NCI-H1105 (cell line): ENCODE results near the gene REV3L.
"Not testable (repeated sequence)": the region's sequence is repeated elsewhere in the genome, so short reads cannot be mapped to it uniquely, and the experiment has no call there.

ENCODE experiments used
- DNase-seq: peaks from one replicate; lab custom pipeline; 2025; lab: John Stamatoyannopoulos, UW

Gene REV3L

DNA sequence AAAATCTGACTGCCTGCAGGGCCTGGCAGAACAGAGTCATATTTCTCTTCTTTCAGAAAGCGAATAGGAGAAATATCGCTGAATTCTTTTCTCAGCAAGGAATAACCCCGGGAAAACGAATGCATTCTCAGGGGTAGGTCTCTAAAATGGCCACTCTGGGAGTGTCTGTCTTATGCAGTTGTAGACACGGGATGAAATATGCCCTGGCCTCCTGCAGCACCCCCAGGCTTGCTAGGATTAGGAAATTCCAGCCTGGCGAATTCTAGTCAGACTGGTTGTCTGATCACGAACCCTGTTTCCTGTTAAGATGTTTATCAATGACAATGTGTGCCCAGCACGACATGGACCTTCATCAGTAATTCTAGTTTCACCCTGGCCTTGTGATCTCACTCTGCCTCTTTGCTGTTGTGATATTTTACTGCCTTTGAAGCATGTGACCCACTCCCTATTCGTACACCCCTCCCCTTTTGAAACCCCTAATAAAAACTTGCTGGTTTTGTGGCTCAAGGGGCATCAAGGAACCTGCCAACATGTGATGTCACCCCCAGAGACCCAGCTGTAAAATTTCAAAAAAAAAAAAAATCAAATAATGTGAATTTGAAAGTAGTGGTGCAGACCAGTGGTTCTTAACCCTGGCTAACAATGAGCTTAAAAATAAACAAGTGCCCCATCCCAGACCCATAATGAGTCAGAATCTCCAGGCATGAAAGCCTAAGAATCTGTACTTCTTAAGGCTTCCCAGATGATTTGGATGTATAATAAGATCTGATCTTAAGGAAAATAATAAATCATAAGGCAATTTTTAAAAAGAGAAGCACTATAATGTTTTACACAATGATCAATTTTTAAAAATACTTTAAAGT lies 181.8 kb downstream of the REV3L start:
- not testable (repeated sequence) for DNase-seq

DNA sequence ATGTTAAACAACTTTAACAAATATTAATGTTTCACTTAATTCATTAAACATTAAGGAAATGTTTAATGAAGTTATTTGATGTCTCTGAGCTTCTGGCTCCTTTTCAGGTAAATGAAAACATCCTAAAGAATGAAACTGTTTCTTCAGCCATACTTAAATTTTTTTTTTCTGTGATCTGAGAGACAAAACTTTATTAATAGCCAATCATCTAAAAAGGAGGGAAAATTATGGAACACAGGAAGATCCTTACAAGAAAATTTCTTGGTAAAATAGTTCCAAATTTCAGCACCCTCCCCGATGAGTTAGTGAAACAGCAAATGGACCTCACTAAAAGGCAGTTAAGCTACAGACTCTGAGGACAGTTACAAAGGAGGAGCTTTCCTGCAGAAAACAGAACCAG lies 185.2 kb downstream of the REV3L start:
- DNase-seq, result no peak

DNA sequence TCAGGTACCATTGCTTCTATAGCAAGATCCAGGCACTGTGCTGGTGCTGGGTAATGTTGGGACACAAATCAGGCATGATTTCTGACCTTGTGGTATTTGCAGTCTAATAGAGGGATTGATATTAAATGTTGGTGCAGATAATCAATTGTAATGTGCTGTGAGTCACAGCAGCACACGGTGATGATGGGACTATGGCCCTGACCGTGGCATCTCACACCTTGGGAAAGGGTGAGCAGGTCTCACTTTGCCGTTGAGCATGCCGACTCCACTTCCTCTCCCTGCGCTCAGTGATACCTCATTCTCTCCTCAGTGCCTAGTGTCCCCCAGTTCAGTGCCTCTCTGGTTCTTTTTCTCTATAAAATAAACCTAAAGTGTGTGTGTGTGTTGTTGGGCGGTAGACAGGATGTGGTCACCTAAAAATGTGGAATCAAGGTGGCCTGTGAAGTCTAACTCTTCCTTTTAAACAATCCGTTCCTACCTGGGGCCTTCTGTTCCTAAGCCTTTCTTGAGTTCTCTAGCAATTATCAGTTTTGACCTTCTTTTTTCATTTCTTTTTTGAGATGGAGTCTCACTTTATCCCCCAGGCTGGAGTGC lies 188.5 kb downstream of the REV3L start:
- DNase-seq, result no peak

DNA sequence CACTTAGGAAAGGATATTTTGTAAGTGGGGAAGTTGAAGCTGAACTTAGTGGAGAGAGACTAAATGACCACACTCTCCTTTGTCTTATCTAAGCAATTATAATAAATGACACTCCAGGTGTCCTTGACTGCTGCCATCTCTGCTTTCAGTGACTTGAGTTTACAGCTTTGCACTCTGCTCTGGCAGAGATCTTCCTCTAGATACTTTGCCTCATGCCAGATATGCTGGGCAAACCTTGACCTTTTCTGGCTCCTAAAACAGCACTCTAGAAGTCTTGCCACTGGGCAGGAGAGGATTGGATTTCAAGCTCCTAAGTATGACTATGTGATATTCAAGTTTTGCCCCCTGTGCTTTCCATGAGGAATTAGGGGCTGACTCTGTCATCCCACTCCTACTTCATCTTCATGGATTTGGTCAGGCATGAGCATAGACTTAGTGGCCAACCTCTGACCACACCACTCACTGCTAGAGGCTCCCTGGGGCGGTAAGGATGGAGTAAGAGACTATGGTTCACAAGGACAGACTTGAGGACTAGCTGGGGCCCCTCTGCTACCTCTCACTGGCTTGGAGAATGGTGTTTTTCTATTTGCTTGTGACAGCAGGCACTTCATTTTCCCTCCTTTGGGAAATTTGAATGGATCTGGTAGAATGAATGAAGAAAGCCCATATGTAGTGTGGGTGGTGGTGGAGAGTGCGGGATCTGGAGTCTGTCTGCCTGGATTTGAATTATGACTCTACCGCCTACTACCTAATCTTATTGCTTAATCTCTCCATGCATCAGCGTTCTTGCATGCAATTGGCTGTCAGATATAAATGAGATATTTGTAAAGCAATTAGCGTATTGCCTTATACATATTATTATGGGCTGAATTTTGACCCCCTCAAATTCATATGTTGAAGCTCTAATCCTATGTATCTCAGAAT lies 191.4 kb downstream of the REV3L start:
- DNase-seq, result no peak

DNA sequence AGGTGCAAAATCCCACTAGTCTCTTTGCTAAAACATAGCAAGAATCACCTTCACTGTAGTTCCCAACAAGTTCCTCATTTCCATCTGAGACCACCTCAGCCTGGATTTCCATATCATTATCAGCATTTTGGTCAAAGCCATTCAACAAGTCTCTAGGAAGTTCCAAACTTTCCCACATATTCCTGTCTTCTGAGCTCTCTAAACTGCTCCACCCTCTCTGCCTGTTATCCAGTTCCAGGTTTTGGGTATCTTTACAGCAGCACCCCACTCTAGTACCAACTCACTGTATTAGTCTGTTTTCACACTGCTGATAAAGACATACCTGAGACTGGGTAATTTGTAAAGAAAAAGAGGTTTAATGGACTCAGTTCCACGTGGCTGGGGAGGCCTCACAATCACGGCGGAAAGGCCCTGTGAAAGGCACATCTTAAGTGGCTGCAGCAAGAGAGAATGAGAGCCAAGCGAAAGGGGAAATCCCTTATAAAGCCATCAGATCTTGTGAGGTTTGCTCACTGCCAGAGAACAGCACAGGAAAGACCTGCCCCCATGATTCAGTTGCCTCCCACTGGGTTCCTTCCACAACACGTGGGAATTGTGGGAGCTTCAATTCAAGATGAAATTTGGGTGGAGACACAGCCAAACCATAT lies 192.2 kb downstream of the REV3L start:
- DNase-seq, result not testable (repeated sequence)

DNA sequence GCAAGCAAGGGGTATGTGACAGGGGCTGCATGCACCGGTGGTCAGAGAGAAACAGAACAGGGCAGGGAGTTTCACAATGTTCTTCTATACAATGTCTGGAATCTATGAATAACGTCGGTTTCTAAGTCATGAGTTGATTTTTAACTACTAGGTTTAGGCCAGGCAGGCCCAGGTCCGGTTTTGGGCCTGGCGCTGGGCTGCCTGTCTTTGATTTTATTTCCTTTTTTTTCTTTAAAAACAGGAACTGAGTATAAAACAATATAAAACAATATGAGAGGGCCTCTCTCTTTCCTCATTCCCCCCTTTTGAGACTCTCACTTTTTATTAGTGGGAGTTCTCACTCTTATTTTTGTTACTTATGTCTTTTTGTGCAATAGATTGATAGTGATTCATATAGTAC lies 198.7 kb downstream of the REV3L start:
- not testable (repeated sequence) for DNase-seq

DNA sequence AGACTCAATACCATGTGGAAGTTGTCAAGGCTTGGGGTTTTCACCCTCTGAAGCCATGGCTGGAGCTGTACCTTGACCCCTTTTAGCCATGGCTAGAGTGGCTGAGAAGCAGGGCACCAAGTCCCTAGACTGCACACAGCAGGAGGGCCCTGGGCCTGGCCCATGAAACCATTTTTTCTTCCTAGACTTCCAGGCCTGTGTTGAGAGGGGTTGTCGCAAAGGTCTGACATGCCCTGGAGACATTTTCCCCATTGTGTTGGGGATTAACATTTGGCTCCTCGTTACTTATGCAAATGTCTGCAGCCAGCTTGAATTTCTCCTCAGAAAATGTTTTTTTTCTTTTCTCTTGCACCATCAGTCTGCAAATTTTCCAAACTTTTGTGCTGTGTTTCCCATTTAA lies 199.3 kb downstream of the REV3L start:
- DNase-seq, result no peak

DNA sequence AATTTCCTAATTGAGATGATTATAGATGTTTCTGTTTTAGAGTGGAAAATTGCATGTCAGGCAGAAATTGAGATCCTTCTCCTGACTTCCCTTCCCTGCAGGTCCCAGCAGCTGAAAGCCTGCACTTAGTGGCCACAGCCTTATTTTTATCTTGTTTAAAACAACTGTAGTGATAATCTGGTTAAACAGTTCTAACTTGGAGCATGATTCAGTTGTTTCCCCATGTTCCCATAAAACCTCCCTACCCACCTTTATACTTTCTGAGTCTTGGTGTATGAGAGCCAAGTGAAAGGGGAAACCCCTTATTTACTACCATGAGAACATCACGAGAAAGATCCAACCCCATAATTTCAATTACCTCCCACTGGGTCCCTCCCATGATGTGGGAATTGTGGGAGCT lies 200.5 kb downstream of the REV3L start:
- no peak for DNase-seq

DNA sequence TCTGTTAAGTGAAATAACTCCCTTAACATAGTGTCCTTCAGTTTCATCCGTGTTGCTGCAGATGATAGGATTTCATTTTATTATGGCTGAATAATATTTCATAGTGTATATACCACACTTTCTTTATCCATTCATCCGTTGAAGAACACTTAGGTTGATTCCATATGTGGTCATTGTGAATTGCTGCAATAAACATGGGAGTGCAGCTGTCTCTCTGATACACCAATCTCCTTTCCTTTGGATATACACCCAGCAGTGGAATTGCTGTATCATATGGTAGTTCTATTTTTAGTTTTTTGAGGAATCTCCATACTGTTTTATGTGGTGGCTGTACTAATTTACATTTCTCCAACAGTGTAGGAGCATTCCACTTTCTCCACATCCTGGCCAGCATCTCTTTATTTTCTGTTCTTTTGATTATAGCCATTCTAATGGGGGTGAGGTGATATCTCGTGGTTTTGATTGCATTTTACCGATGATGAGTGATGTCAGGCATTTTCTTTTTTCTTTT lies 202.5 kb downstream of the REV3L start:
- no peak for DNase-seq

DNA sequence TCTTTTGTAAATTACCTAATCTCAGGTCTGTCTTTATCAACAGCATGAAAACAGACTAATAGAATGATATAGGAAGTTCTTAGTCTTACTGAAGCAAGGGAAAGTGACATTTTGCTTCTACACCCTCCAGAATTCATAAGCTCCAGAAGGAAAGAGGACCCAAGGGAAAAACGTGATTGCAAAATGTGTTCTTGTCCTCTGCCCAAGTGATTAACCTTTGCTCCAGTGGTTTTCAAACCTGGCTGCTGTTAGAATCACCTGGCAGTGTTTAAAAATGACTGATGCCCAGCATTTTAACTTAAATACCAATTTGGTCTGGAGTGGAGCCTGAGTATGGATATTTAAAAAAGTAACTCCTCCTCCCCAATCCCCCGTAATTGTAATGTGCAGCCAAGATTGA lies 204.3 kb downstream of the REV3L start:
- DNase-seq, result no peak

DNA sequence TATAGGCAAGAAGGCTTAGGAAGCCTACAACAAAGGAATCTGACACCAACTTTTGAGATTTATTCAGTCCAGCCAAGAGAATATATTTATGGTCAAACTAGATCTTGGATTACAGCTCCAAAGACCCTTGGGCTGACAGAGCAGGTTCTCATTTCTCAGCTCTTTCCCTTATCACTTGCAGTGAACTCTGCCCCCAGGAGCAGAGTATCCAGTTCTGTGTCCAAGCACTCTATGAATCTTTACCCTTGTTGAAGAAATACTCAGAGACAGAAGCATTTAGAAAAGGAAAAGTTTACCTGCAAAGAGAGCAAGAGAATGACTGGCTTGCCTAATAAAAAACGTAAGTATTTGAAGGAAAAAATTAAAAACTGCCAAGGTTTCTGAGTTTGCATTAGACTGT lies 205.2 kb downstream of the REV3L start:
- no peak for DNase-seq

DNA sequence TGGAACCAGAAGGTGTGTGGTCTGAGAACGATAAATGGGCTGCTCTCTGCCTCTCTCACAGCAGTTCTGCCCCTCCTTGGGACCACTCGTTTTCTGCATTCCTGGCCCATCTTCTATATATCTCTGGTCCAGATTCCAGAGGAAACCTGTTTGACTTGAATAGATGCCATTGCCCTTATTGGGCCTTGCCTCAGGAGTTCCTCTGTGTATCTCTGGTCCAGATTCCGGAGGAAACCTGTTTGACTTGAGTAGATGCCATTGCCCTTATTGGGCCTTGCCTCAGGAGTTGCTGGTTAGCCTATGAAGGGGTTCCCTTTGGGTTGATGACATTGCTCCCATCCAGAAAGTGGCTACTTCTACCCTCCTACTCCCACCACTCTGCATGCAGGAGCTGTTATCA lies 206.3 kb downstream of the REV3L start:
- no peak for DNase-seq

DNA sequence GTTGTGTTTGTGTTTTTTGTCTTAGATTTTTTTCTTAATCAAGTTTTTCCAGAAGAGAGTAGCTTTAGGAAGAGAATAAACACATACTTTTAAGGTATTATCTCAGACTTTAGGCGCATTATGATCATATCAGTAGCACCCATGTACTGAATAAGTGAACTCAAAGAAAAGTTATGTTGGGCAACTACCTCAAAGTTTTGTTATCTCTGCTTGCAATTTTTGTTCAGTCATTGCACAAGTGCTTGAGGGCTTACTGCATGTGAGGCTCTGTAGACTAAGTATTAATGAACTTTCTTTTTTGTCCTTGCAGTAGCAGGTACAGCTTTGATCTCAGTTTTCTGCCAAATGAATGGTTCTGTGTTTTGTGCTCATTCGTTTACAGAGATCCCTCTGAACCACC lies 206.7 kb downstream of the REV3L start:
- DNase-seq, result no peak

DNA sequence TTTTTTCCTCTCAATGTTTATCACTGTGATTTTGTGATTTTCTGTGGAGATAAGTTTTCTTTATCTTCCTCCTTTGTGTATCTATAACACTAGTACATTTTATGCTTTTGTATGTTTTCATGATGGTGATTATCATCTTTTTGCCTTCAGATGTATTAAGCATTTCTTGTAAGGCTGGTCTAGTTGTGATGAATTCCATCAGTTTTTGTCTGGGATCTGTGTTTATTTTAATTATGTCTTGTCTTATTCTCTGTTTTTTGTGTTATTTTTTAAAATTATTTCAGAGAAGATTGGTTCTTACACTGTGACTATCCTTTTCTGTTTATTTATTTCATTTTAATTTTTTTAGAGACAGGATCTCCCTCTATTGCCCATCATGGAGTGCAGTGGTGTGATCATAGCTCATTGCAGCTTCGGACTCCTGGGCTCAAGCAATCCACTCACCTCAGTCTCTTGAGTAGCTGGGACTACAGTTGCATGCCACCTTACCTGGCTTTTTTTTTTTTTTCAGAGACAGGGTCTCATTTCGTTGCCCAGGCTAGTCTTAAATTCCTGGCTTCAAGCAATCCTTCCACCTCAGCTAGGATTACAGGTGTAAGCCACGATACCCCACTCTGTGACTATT lies 208.3 kb downstream of the REV3L start:
- DNase-seq, result no peak

DNA sequence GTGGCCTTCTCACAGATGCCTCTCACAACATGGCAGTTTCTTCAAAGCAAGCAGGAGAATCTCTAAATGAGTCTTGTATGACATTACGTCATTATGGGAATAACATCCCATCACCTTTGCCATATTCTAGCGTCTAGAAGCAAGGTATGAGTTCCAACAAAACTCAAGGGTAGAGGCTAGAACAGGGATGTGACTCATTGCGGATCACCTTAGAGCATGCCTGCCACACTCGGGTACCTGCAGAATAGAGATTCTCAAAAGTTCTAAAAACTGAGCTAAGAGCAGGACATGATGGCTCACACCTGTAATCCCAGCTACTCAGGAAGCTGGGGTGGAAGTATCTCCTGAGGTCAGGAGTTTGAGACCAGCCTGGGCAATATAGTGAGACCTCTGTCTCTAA lies 212.9 kb downstream of the REV3L start:
- no peak for DNase-seq

DNA sequence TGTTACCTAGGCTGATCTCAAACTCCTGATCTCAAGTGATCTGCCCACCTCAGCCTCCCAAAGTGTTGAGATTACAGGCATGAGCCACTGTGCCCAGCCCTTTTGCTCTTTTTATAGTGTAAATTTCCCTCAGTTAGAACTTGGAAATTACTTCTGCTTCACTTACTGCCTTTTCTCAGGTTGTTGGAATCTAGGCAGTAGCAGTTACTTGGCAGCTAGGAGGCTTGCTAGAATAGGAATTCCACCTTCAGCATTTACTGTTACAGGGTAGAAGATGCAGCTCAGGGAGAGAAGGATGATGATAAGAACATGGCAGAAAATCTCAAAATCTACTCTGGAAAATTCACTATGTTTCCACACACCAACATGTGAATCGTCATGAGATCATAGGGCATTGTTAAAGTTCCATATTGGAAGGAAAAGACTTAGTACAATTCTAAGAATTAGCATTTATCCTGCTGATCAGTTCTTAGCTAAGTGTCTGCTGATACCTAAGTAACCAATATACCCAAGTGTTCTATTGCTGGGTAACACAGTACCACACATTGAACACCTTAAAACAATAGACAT lies 213.5 kb downstream of the REV3L start:
- DNase-seq, result no peak

DNA sequence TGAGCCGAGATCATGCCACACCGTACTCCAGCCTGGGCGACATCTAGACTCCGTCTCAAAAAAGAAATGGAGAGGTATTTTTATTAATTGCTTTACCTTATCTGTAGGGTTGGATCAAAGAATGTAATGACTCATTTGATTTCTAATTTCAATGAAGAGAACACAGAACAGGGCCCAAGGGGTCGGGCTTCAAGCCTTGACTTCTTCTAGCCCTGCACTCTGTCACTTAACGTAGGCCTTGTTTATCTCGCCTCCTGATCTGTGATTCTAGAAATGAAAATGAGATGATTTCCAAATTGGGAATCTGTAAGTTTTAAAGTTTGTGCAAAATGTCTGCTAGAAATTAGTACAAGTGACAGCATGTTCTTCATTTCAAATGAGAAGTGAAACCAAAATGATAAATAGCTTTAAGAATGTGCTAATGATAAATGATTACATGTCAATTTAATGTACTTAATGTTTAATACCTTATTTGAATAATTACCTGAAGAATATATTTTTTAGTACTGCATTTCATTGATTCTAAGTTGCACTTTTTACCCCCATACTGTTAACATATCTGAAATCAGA lies 215.2 kb downstream of the REV3L start:
- DNase-seq, result no peak

DNA sequence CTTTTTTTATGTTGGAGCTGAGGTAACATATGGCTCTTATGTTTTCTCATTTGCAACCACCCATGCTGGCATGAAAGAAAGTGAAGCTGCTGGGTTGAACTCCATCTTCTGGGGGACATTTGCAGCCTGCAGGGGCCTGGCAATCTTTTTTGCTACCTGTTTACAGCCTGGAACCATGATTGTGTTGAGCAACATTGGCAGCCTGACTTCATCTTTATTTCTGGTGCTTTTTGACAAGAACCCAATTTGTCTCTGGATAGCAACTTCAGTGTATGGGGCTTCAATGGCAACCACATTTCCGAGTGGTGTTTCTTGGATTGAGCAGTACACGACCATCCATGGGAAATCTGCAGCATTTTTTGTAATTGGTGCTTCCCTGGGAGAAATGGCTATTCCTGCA lies 216.7 kb downstream of the REV3L start:
- DNase-seq, result no peak

DNA sequence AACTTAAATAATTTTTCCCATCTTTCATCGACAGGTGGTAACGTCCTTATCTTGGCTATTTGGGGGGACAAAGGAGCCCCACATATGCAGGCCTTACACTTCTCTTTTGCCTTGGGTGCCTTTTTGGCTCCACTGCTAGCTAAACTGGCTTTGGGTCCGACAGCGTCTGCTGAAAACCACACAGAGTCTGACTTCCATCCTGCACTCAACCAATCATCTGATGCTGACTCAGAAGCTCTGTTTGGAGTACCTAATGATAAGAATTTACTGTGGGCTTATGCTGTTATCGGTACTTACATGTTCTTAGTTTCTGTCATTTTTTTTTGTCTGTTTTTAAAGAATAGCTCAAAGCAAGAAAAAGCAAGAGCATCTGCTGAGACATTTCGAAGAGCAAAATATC lies 217.2 kb downstream of the REV3L start:
- DNase-seq, result no peak

DNA sequence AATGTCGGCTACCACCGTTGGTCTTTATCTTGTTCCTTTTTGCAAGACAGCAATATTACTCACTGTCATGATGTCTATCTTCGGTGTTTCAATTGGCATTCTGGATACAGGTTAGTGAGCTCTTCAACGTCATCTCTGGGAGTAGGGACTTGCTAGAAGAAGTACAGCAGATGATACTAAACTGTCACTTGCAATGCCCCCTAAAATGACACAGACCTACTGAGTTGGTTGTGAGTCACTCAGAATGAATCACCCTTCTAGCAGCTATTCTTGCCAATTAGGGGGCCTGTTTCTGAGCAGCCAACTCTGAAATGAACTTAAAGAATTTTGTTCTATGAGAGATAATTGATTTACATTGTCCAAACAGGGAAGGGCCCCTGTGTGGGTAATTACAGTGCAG lies 219.2 kb downstream of the REV3L start:
- DNase-seq, result no peak
